ENCODE results near the gene SLC27A3. TPM values are rescaled to one million over a fixed set of nuclear protein-coding genes. Genes with fewer than 3 reads are reported as not detected.

The SLC27A3 gene
- total RNA-seq, 1 donor from 2014 or later = 5.1 TPM

- TF ChIP-seq CTCF (conservative IDR thresholded peaks at IDR 0.05; ENCODE audit: low read depth, low read length) = peak; percentile 46
- H3K4me3 ChIP-seq (ENCODE audit: low read depth, low read length) = no peak overlapping the region
- no peak for DNase-seq (ENCODE audit: low read depth)
Measured at GRCh38 chr1:153771841-153772593, 3.2 kb upstream of the SLC27A3 start.

GRCh38 chr1:153773096-153773921 lies 1.9 kb upstream of the SLC27A3 start:
- no peak overlapping the region for H3K4me3 ChIP-seq (ENCODE audit: low read depth, low read length)
- no peak for DNase-seq (ENCODE audit: low read depth)
- TF ChIP-seq CTCF (conservative IDR thresholded peaks at IDR 0.05; ENCODE audit: low read depth, low read length) = no peak

GRCh38 chr1:153774026-153774595 lies 1.1 kb upstream of the SLC27A3 start:
- DNase-seq (ENCODE audit: low read depth) = no peak
- H3K4me3 ChIP-seq (ENCODE audit: low read depth, low read length) = no peak overlapping the region
- no peak for TF ChIP-seq CTCF (conservative IDR thresholded peaks at IDR 0.05; ENCODE audit: low read depth, low read length)

- no peak for TF ChIP-seq CTCF (conservative IDR thresholded peaks at IDR 0.05; ENCODE audit: low read depth, low read length)
- no peak for DNase-seq (ENCODE audit: low read depth)
- H3K4me3 ChIP-seq (ENCODE audit: low read depth, low read length) = peak overlapping the region; percentile 65
Measured at GRCh38 chr1:153775458-153776327, 486 bp downstream of the SLC27A3 start.

- TF ChIP-seq CTCF (conservative IDR thresholded peaks at IDR 0.05; ENCODE audit: low read depth, low read length) = no peak
- peak overlapping the region; percentile 65 for H3K4me3 ChIP-seq (ENCODE audit: low read depth, low read length)
- DNase-seq (ENCODE audit: low read depth) = no peak
Measured at GRCh38 chr1:153776352-153776751, 1.1 kb downstream of the SLC27A3 start.

GRCh38 chr1:153776845-153777370 lies 1.7 kb downstream of the SLC27A3 start:
- TF ChIP-seq CTCF (conservative IDR thresholded peaks at IDR 0.05; ENCODE audit: low read depth, low read length) = no peak
- H3K4me3 ChIP-seq (ENCODE audit: low read depth, low read length) = peak overlapping the region; percentile 65
- DNase-seq (ENCODE audit: low read depth) = no peak
